HG03469 (cell line): ENCODE measurements around the gene TPH2.

Experiments used
- ATAC-seq: cut with Tn5 transposase; IDR thresholded peaks from one replicate; pipeline ENCODE4 v1.9.1; 2021; ENCODE audit warnings: mild to moderate bottlenecking, moderate library complexity, moderate number of reproducible peaks; ENCODE audit not compliant: unreplicated experiment

TPH2 gene

GRCh38 chr12:71938728-71939385 is at the start of gene TPH2:
TSS of gene TPH2 (plus strand) at chr12:71938845. CDS start at chr12:71938987, 142 bp downstream.
- no peak for ATAC-seq

GRCh38 chr12:71890475-71890874 is 48.2 kb upstream of the TPH2 start:
- ATAC-seq = no peak

GRCh38 chr12:71892059-71892458 is 46.6 kb upstream of the TPH2 start:
- ATAC-seq = no peak

GRCh38 chr12:71896205-71896882 is 42.3 kb upstream of the TPH2 start:
- no peak for ATAC-seq

- no peak for ATAC-seq
Observed at GRCh38 chr12:71900091-71900490, 38.6 kb upstream of the TPH2 start.

GRCh38 chr12:71904629-71905028 is 34.0 kb upstream of the TPH2 start:
- ATAC-seq = no peak

GRCh38 chr12:71935594-71935993 is 3.1 kb upstream of the TPH2 start:
- peak; percentile 86 for ATAC-seq

- no peak for ATAC-seq
Observed at GRCh38 chr12:71940068-71940467, 1.4 kb downstream of the TPH2 start.

GRCh38 chr12:71941174-71941573 is 2.5 kb downstream of the TPH2 start:
- ATAC-seq = no peak

GRCh38 chr12:71942259-71942658 is 3.6 kb downstream of the TPH2 start:
- no peak for ATAC-seq

GRCh38 chr12:71942703-71943102 is 4.1 kb downstream of the TPH2 start:
- ATAC-seq = no peak

GRCh38 chr12:71945121-71945520 is 6.5 kb downstream of the TPH2 start:
- no peak for ATAC-seq

GRCh38 chr12:71945883-71946282 is 7.2 kb downstream of the TPH2 start:
- ATAC-seq = no peak

GRCh38 chr12:71947645-71948105 is 9.0 kb downstream of the TPH2 start:
- no peak for ATAC-seq

GRCh38 chr12:71948390-71948789 is 9.7 kb downstream of the TPH2 start:
- ATAC-seq = no peak

GRCh38 chr12:71949646-71950045 is 11.0 kb downstream of the TPH2 start:
- no peak for ATAC-seq

GRCh38 chr12:71950404-71950803 is 11.8 kb downstream of the TPH2 start:
- ATAC-seq = no peak

- ATAC-seq = no peak
Observed at GRCh38 chr12:71950819-71951218, 12.2 kb downstream of the TPH2 start.

GRCh38 chr12:71954083-71954778 is 15.6 kb downstream of the TPH2 start:
- ATAC-seq = no peak

GRCh38 chr12:71954861-71955260 is 16.2 kb downstream of the TPH2 start:
- no peak for ATAC-seq

- no peak for ATAC-seq
Observed at GRCh38 chr12:71955970-71956369, 17.3 kb downstream of the TPH2 start.

- ATAC-seq = no peak
Observed at GRCh38 chr12:71958056-71958455, 19.4 kb downstream of the TPH2 start.
